SKM-1 (cell line): ENCODE results near the gene COL6A1.

Experiments
- DNase-seq: peaks from one replicate; lab custom pipeline; 2025; ENCODE audit not compliant: unreplicated experiment; lab: John Stamatoyannopoulos, UW

Gene COL6A1

DNA sequence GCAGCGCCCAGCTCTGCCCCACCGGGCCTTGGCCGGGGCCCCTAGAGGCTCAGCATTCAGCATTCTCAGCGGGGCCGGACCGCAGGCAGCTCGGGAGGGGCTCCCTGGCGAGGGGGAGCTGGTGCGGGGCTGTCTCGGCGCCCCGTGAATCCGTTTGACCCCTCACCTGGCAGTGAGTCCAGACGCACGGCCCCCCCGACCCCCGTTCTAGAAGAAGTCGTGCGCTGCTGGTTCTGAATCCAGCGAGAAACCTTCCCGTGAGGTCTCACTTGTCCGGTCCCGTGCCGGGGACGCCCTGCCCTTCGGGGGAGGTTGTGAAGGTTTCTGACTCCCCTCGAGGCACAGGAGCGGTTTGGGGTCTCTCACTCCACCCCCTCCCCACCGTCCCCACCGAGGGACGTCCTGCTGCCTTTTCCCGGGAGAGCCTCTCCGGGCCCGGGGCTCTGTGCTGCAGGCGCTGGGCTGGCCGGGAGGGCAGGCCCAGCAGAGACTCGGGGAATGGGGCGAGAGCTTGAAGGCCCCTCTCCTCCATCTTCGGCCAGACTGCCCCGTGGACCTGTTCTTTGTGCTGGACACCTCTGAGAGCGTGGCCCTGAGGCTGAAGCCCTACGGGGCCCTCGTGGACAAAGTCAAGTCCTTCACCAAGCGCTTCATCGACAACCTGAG, 655 bp downstream of the COL6A1 start:
- no peak for DNase-seq

DNA sequence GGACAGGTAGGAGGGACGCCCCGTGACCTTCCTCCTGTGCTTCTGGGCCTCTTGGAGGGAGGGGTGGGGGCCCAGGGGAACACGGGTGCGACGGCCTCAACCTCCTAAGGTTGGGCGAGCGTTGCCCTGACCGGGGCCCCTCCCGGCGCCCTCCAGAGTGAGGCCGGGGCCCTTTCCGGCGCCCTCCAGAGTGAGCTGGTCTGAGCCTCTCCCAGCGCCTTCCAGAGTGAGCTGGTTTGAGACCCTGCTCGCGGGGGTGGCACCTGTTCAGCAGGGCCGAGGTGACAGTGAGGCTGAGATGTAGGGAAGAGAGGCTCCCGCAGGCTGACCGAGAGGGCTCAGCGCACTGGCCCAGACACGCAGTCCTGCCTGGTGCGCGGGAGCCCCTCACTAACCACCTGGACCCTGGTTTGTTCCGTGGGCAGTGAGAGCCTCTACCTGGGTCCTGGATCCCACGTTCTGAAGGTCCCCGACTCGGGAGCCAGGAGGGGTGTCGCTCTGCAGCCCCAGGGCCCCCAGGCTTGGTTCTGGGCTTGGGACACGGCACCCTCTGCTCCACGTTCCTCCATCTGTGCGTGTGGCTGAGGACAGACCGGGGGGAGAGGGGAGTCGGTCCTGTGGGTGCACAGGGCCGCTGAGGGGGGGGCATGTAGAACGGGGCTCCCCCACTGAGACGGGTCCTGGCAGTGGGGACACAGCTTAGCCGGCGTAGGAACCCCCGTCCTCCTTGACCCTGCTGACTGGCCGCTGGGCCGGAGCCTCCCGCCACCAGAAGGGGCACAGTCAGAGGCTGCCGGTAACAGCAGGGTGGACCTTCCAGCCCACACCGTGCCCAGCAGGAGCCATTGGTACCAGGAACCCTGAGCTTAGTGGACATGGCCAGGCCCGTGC, 1.4 kb downstream of the COL6A1 start:
- no peak for DNase-seq

DNA sequence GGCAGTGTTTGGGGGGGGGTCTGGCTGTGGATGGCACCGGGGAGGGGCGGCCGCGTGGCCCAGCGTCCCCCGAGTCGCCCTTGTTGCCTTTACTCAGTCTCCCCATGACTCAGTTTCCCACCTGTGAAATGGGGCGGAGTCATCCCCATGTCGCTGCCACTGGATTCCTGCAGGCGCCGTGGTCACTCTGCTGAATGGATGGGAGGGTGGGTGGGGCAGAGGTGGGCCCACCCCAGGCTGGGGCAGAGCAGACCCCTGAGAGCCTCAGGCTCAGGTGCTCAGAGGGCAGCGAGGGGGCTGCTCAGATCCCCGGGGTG, 2.0 kb downstream of the COL6A1 start:
- no peak for DNase-seq

DNA sequence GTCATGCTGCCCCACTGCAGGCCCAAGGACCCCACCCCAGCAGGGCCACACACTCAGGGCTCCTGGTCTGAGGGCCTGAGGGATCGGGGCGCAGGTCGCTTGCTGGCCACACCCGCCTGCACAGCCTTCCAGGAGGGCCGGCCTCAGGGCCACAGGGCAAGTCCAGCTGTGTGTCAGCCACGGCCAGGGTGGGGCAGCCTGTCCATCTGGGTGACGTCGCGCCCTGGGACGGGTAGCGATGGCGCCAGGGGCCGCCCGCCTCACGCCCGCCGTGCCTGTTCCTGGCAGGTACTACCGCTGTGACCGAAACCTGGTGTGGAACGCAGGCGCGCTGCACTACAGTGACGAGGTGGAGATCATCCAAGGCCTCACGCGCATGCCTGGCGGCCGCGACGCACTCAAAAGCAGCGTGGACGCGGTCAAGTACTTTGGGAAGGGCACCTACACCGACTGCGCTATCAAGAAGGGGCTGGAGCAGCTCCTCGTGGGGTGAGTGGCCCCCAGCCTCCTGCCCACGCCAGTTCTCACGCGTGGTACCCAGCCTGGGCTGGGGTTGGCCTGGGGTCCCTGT, 2.5 kb downstream of the COL6A1 start:
- DNase-seq: no peak

DNA sequence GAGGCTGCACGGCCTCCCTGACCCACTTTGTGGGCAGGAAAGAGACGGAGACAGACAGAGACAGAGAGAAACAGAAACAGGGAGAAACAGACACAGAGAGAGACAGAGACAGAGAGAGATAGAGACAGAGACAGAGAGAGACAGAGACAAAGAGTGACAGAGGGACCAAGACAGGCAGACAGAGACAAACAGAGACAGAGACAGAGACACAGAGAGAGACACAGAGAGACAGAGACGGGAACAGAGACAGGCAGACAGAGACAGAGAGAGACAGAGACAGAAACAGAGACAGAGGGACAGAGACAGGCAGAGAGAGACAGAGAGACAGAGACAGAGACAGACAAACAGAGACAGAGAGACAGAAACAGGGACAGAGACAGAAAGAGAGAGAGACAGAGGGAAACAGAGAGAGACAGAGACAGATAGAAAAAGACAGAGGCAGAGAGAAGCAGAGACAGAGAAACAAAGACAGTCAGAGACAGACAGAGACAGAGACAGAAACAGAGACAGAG, 3.1 kb downstream of the COL6A1 start:
- no peak for DNase-seq

DNA sequence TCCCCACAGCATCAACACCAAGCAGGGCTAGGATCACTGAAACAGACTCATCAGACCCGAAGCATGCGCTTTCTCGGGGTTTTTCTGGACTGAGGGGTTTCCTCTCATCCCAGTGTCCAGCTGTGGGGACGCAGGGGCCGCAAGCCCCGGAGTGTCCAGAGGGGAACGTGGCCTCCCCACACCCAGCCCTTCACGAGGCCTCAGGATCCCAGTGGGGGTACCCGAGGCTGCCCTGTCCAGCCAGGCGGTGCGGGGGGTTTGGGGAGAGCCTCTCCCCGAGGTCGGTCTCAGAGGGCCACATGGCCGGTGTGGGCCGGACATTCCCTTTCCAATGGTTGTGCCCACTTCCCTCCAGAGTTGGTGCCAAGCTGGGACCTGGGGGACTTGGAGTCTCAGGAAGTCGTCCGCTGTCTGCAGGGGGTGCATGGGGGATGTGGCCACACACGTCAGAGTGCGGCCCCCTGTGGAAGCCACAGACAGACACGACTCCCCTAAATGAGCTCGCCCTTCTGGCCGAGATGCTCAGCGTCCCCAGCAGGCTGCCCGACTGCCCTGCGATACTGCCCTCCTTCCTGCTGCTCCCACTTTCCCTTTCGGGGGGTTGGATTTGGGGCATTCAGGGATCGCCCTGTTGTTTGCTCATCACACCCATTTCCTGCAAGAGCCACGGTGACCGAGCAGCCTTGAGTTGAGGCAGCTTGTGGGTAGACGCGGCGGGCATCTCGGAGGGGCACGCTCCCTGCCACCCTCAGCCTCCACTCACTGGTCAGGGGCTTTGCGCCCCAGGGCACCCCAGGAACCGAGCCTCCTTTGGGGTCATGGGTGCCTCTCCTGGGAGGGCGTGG, 4.1 kb downstream of the COL6A1 start:
- DNase-seq: no peak

DNA sequence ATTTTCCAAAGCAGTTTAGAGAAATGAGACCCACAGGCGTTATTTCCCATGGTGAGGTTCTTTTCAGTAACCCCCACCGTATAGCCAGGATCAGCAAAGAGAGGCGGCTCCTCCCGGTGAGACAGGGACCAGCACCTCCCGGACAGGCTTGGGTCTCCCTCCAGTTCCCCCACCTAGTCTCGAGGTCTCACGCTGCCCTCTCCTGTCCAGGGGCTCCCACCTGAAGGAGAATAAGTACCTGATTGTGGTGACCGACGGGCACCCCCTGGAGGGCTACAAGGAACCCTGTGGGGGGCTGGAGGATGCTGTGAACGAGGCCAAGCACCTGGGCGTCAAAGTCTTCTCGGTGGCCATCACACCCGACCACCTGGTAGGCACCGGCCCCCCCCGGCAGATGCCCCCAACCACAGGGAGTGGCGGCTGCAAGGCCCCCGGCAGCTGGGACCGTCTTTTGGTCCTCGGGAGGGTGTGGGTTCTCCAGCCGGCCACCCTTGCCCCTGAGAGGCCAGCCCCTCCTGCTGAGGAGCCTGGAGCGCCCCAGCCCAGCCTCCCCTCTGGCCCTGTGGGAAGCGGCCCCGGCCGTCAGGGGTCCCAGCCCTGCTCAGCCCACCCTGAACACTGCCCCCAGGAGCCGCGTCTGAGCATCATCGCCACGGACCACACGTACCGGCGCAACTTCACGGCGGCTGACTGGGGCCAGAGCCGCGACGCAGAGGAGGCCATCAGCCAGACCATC, 4.9 kb downstream of the COL6A1 start:
- no peak for DNase-seq

DNA sequence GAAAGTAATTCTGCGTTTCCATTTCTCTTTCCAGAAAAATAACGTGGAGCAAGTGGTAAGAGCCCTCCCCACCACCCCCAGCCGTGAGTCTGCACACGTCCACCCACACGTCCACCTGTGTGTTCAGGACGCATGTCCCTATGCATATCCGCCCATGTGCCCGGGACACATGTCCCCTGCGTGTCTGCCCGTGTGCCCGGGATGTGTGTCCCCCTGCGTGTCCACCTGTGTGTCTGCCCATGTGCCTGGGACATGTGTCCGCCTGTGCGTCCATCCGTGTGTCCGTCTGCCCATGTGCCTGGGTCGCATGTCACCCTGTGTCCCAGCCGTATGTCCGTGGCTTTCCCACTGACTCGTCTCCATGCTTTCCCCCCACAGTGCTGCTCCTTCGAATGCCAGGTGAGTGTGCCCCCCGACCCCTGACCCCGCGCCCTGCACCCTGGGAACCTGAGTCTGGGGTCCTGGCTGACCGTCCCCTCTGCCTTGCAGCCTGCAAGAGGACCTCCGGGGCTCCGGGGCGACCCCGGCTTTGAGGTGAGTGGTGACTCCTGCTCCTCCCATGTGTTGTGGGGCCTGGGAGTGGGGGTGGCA, 5.6 kb downstream of the COL6A1 start:
- no peak for DNase-seq

DNA sequence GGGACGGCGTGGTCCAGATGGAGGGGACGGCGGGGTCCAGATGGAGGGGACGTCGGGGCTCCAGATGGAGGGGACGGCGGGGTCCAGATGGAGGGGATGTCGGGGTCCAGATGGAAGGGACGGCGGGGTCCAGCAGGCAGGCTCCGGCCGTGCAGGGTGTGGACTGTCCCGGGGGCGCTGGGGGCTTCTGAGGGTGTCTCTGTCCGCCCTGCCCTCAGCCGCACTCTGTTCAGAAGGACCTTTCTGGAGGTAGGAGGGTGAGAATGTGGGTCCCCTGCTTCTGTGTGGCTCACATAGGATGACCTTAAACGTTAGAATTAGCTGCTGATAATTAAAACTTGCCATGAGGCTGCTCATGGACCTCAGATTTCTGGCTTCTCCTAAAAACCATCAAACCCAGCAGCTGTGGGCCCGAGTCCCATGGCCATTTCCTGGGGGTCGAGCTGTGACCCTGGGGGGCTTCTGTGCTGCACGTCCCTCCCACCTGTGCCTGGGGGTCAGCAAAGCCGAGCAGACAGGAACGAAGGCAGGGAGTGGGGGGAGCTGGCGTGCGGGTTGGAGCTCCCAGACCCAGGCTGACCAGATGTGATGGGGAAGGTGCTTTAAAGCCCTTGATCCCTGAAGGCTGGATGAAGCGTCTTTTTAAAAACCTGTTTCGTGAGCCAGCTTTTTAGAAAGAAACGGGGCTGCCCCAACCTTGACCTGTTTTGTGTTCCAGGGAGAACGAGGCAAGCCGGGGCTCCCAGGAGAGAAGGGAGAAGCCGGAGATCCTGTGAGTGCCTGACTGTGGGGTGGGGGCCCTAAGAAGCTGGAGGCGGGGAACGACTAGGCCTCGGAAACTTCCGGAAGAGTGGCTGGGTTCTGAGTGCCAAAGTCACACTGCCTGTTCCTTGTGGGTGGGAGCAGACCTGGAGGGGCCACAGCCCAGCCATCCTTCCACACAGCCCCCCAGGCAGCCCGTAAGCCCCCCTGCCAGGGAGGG, 7.1 kb downstream of the COL6A1 start:
- DNase-seq: no peak

DNA sequence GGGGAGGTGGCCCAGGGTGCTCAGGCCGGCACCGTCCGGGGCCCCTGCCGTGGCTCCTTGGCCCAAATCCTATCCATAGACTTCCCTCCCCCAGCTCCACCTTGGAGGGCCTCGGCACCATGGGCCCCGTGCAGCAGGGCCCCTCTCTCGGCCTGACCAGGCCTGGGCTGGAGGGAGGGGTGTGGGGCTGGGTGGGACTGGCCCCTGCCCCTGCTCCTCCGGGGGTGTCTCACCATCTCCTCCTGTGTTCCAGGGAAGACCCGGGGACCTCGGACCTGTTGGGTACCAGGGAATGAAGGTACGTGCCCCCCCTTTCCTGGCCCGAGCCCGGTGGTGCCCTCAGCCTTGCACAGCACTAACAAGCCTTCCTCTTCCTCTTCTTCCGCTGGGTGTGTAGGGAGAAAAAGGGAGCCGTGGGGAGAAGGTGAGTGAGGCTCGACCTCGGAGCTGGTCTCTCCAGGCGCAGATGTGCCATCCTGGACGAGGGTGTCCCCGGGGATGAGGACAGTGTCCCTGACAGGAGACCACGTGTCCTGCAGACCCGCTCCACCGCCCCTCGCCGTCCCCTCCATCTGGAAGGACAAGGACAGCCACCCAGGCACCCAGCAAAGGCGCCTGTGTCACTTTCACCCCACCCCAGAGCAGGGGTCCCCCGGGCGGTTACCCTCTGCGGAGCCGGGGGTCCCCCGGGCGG, 7.9 kb downstream of the COL6A1 start:
- DNase-seq: no peak

DNA sequence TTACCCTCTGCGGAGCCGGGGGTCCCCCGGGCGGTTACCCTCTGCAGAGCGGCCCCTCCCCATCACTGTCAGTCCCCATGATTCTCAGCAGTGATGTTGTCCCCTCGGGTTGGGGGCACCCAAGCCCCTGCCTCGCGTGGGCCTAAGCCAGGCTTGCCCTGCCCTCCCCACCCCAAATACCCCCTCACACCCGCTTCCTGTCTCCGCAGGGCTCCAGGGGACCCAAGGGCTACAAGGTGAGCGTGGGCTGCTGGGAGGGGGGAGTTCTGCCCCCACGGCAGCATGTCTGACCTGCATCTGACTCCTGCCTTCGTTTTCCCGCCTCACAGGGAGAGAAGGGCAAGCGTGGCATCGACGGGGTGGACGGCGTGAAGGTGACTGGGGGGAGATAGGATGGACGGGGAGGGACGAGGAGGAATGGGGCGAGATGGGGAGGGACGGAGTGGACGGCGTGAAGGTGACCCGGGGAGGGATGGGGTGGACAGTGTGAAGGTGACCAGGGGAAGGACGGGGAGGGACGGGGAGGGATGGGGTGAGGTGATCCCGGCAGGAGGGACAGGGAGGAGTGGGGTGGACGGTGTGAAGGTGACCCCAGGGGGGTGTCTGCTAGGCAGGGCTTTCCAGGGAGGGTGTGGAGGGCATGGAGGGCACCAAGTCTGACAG, 8.6 kb downstream of the COL6A1 start:
- DNase-seq: no peak

DNA sequence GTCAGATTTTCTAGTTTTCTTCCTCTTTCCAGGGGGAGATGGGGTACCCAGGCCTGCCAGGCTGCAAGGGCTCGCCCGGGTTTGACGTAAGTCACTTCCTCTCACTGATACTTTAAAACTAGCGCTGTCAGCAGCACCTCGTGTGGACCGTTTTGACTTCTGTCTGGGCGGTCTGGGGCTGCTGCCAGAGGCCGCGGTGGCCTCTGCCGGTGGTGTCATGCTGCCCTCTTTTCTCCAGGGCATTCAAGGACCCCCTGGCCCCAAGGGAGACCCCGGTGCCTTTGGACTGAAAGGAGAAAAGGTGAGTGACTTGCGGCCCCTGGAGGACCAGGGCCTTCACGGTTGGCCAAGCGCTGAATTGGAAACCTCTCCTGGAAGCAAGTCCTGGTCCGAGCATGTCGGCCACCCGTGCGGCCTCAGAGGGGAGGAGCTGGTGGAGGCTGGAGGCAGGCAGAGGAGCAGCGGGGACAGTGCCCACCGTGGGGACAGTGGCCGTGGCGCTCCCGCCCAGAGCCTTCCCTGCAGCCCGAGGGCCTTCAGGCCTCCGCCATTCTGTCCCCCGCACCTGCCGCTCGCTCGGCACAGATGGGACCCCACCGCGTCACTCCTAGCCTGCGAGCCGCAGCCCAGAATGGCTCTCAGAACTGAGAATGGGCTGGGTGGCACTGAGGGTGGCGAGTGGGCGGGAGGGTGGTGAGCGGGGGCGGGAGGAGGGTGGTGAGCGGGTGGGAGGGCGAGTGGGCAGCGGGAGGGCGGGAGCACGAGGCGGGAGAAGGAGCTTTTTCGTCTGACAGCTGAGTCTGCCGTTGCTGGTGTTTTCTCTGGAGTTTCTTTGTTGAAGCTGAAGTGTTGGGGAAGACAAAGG, 9.4 kb downstream of the COL6A1 start:
- no peak for DNase-seq

DNA sequence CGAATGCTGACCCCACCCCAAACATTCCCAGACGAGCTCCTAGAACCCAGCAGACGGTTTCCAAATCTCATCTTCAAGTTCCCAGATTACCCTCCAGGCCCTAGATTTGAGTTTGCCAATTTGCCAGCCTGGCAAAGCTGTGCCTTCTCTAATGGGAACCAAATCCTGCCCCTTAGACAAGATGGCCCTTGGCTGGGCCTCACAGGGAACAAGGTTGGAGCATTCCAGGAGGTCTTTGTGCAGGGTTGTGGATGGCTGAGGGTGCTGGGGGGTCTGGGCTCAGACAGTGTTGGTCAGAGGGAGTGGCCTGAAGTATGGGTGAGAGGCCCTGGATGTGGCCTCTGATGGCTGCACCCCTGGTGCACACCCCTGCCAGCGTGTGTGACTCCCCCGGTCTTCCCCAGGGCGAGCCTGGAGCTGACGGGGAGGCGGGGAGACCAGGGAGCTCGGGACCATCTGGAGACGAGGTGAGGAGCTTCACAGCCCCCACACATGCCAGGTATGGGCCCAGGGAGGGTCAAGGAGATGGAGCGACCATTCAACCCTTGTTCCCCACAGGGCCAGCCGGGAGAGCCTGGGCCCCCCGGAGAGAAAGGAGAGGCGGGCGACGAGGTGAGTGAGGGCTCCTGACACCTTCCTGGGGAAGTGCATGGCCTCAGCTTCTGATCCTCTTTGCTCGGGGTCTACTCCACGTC, 10.2 kb downstream of the COL6A1 start:
- no peak for DNase-seq

DNA sequence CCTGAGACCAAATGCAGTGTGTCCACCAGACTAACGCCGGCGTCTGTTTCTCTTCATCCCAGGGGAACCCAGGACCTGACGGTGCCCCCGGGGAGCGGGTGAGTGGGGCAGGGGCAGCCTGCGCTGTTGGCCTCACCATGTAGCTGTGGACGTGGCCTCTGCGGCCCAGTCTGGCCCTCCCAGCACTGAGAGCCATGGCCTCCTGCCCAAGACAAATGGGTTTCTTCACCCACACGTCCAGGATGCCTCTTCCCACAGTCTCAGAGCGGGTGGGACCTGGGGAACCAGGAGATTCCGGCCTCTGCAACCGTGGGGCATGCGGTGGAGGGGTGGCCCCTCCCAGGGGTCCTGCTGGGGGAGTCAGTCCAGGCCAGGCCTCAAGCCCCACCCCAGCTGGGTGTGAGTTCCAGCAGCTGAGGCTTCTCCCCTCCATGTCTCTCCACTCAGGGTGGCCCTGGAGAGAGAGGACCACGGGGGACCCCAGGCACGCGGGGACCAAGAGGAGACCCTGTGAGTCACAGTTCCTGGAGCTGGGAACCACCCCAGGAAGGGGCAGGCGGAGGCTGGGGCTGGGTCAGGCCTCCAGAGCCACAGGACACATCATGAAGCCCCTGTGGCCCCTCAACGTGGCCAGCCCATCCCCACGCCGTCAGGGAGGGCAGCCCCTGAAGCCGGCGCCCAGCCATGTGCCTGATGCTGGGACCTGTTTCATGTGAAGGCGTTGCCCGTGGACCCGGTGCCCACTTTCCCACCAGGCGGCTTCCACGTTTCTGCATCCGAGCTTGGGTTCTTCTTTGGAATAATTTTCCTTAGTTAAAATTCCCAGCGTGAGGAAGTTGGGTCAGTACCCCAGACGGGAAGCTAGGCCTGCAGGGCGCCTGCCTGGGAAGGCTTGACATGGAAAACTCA, 11.0 kb downstream of the COL6A1 start:
- no peak for DNase-seq
